H4 (cell line): Measurements from ENCODE around the gene CACNA1D. TPM values are rescaled to one million over a fixed set of nuclear protein-coding genes. Genes with fewer than 3 reads are reported as not detected.

ENCODE experiments used
- DNase-seq: peaks from one replicate; pipeline ENCODE4 v3.0.0-alpha.2; 2015; ENCODE audit warnings: low spot score
- total RNA-seq: library from RNA; depleted of rRNA; stranded (reverse); fragments of >200 nt; shearing (Covaris generic); gene quantifications from 2 replicates; pipeline ENCODE4 v1.2.3, GENCODE V29; 2014

The CACNA1D gene
- total RNA-seq, 1 experiment from 2014 or later, result 1.4 TPM

DNA sequence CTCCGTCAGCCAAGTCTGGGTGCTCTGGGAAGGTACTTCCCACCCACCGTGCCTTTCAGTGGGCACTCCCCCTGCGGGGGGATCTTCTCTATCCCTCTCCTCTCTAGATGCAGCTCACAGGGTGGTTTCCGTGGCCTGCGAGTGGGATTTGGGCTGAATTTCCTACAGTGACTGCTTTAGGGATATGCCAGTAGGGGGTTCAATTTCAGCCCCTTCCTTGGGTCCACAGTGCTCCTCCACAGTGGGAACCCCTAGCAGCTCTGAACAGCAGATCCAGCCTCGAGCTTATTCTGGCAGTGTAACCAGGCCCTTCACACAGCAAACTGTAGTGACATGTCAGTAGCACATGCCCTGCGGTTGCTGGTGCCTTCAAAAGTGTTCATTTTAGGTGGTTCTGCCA, 196.1 kb downstream of the CACNA1D start:
- DNase-seq, result no peak

DNA sequence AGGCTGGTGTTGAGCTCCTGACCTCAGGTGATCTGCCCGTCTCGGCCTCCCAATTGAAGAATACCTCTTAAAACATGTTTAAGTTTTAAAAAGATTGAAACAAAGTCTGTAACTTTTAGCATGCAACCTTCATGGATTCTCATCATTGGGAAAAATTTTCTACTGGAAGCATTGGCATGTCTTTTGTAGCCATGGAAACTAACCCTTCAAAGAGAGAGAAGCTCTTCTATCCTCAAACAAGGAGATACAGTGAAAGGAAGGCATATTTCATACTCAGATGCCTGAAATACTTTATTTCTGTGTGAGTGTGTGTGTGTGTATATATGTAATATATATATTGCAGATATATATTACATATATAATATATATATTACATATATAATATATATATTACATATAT, 196.9 kb downstream of the CACNA1D start:
- DNase-seq, result no peak

- DNase-seq, result no peak
Observed at GRCh38 chr3:53691885-53692284, 197.5 kb downstream of the CACNA1D start.

DNA sequence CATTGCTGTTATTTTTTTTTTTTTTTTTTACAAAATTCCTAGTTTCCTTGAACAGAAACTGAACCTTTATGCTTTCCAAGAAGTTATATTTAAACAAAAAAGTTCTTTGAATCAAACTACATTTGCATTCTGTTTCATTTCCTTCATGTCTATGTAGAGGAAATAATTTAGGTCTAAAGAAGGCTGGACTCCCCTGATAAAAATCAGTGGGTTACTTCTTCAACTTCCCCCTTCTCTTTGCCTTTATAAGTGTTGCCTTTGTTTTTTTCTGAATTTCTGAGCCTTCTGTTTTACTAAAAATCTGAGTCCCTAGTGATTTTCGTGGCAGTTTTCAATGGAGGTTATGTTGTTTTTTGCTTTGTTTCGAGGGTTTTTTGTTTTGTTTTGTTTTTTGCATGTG, 199.0 kb downstream of the CACNA1D start:
- no peak for DNase-seq

DNA sequence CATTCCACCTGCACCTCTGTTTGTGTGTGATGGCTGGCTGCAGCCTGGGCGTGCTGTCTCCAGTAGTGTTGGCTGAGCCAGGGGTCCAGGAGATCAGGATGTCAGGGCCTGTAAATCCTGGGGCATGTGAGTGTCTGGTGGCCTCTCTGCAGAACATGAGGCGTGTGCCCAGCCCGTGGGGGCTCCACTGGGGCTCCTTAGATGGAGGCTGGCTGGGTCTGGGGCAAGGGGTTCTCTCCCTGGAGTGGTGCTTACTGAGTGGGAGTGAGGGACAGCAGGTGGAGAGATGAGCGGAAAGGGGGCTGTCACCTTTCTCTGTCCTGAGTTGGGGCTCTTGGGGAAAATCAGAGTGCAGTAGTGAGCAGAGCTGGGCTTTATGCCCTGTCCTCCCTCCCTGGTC, 199.6 kb downstream of the CACNA1D start:
- no peak for DNase-seq

DNA sequence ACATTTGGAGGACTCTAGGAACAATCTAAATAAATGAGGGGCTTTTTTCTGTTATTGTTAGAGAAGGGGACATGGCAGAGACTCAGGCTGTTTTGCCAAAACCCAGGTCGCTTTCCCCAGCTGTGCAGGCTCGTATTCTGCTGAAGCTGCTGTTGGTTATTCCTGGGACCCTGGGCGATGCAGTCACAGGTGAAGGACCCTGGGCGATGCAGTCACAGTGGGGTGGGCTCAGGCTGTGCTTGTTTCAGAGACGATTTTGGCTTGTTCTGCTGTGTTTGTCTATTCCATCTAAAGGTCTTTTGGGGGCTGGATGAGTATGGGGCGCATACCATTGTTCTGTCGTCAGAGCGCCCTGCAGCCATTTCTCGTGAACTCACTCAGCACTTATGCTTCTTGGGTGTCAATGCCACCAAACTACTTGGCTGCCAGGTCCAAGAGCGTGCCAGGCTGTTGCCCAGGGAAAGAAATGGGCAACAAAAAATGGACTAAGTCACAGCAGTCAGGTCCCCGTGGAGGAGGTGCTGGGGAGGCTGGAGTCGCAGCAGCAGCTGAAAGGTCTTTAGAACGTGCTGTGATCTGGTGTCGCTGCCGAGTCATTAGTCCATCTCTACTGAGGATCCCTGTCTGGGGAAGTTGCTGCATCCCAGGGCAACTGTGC, 200.4 kb downstream of the CACNA1D start:
- no peak for DNase-seq

DNA sequence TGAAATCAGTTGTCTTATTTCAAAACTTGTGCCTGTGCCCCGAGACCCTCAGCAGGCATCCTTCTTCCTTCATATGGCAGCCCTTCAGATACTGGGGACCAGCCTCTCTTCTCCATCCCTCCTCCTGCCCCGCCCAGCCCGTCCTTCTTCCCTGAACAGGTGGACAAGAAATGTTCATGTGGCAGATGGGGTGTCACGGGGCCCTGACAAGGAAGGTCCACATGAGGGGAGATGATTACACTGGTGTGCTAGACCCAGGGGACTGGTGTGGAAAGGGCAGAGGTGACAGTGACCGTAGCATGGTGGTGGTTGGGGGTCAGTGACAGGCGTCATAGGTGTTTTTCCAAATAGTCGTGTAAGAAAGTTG, 200.9 kb downstream of the CACNA1D start:
- DNase-seq, result no peak

- DNase-seq, result no peak
Observed at GRCh38 chr3:53696401-53697172, 202.2 kb downstream of the CACNA1D start.

DNA sequence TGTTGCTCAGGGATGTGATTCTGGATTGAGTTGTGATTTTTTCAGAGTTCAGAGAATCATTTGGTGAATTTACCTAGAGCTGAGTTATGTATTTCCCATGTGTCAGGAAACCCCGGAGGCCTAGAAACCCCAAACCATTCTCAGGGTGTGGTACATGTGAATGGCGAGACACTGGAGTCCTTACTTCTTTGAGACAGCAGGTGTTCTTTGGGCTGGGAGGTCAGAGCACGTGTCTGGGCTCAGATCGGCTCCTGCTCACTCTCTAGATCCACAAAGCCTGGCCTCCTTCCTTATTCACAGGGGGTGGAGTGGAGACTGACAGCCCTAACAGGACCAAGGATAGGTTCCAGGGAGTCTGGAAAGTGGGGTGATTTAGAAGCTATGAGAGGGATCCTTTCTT, 206.0 kb downstream of the CACNA1D start:
- DNase-seq, result no peak

GRCh38 chr3:53702776-53703530, 208.5 kb downstream of the CACNA1D start:
- DNase-seq, result no peak

DNA sequence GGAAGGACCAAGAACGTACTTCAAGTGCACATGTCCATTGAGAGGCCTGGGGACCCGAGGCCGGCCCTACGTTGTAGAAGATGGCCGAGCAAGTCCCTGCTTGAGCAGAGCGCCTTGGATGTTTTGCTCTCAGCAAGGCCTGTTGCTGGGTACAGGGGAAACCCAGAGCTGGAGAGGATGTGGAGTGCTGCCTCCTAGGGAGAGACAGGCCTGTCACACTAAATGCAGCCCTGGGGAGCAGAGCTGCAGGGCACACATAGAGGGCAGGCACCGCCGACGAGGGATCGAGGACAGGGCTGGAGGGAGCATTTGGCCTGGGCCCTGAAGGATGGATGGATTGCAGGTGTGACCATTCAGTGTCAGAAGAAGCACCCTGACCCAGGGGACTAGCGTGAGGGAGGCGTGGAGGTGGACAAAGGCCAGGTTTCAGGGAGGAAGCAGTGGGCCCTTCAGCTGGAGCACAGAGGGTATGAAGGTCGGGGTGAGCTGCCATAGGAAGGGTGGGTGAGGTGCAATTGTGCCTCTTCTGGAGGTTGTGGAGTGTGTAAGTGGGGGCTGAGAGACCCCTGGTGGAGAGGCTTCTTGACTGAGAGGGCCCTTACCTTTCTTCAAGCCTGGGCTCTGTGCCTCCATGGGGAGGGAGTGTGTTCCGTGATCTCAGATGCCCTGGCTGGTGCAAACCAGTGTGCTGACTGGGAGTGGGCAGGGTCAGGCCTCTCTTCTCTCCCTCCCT, 209.4 kb downstream of the CACNA1D start:
- no peak for DNase-seq

GRCh38 chr3:53704363-53704725, 209.9 kb downstream of the CACNA1D start:
- DNase-seq, result no peak

DNA sequence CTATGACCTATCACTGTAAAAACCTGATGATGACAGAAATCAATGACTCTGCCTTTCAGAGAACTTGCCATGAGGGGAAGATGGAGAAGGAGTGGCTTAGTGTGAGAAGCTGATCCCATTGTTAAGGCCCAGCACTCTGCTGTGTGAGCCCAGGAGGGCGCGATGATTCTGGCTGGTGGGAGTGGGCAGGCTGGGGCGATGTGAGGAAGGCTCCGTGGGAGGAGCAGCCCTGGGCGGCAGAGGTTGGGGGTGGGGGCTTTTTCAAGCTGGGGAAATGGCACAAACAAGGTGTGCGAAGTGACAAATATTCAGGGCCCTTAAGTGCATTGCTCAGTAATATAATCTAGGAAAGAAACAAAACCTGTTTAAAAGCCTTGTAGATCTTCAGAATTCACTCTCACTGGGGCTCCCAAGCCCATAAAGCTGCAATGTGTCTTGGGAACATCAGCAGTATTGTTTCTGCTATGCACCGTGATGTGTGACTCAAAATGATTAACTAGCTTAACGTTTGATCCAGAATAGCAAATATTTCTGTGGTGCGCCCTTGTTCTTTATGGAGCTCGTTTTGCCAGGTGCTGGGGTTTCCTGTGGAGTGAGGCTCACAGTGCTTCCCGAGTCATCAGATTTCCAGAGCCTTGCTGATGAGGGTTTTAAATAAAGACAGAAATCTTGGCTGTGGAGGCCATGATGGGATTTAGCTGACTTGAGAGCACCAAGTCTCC, 210.8 kb downstream of the CACNA1D start:
- no peak for DNase-seq

- DNase-seq, result peak; percentile 10
Observed at GRCh38 chr3:53705774-53706173, 211.4 kb downstream of the CACNA1D start.

- no peak for DNase-seq
Observed at GRCh38 chr3:53707222-53707621, 212.8 kb downstream of the CACNA1D start.

GRCh38 chr3:53708001-53708621, 213.7 kb downstream of the CACNA1D start:
- DNase-seq, result no peak

DNA sequence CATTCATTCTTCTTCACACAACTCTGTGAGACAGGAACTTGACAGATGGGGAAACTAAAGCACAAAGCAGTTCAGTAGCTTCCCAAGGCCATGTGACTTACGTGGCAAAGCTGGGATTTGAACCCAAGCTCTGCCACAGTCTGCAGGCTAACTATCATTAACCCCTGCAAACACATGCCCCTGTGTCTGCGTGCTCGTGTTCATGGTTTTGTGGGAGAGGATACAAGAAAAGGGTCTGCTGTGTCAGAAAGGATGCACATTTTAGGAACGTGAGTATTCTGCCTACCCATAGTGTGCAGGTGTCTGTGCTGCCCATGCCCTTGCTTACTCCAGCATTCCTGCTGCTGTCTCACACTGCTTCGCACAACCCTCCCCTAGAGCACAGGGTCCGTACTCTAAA, 214.8 kb downstream of the CACNA1D start:
- DNase-seq, result no peak

DNA sequence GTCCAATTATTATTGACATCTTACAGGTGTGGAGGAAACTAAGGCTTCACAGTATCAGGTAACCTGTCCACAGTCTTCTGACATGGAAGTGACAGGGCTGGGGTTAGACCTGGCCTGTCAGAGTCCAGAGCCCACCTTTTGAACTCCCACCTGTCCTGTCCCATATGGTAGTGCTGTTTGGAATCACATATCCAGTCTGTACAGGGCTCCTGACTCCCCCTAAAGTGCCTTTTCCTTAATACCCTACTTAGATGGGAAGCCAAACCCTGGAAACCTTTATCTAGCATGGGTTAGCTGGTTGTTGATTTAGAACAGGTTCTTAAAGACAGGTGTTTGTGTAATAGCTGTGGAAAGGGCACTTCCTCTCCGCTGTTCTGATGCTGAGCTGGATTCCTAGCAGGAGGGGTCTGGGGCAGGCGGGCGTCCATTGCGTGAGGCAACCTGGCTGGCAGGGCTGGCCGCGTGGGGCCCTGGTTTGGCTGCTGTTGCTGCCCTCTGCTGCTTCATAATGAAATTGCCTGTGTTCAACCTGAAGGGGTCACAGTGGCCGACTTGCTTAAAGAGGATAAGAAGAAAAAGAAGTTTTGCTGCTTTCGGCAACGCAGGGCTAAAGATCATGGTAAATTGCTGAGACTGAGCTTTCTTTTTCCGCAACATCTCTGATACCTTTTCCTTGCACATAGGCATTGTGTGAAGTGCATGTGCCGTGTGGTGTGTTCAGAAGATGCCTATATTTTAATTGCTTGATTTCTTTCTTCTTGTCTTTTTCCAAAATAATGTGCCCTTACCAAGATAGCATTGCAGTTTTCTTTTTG, 215.7 kb downstream of the CACNA1D start:
- peak; percentile 34 for DNase-seq

DNA sequence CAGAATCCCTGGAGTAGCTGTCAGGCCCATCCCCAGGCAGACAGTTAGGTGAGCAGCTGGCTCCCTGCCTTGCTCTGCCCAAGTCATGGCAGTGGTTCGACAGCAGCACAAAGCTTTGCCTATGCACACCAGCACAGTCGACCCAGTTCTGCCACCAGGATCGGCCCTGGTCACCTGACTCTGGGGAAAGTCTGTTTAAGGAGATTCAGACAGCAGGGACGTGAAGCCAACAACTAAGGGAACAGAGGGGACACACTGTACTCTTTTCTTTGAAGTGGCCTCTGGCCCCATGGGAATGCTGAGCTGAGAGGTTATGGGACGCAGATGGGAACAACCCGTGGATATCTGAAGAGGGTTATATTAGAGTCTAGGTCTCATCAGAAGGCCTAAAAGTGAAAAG, 217.0 kb downstream of the CACNA1D start:
- DNase-seq, result no peak

- DNase-seq, result no peak
Observed at GRCh38 chr3:53712817-53713388, 218.5 kb downstream of the CACNA1D start.
